Measurements from ENCODE around the gene BLVRB. TPM values are rescaled to one million over a fixed set of nuclear protein-coding genes. Genes with fewer than 3 reads are reported as not detected.

Gene BLVRB
- total and polyA plus RNA-seq, 4 donors: 132 to 1,243 (median 252) TPM

GRCh38 chr19:40416918-40417642, 48.5 kb downstream of the BLVRB start:
- no peaks in the 10 kb centered on the region for H3K27me3 ChIP-seq (ENCODE audit: control insufficient read depth in 4 of 4, insufficient read depth in 4 of 4, low read length in 3 of 4)
- no peaks in the 10 kb centered on the region for H3K36me3 ChIP-seq (ENCODE audit: control insufficient read depth in 4 of 4, insufficient read depth in 3 of 4, low read depth in 1 of 4, low read length in 3 of 4)
- peaks cover 0 to 4% (median 1%) of the 10 kb centered on the region in 4 donors for H3K4me1 ChIP-seq (ENCODE audit: control insufficient read depth in 4 of 4, insufficient read depth in 4 of 4, low read length in 3 of 4)
- H3K27ac ChIP-seq (ENCODE audit: low read depth in 1 of 2, low read length in 2 of 2): peak overlapping the region; percentile 52 to 74
- peak overlapping the region in 1 of 2 donors; percentile 6 for H3K9ac ChIP-seq (ENCODE audit: low read depth in 1 of 2, low read length in 2 of 2)
- H3K4me3 ChIP-seq (ENCODE audit: low read depth in 1 of 3, low read length in 3 of 3): no peak overlapping the region
- DNase-seq (ENCODE audit: low spot score): no peak
- 64% methylated on average over 16 of the region's 16 CpGs for WGBS
- no peaks in the 10 kb centered on the region for H3K9me3 ChIP-seq (ENCODE audit: control insufficient read depth in 4 of 4, low read length in 3 of 4)
- TF ChIP-seq GABPA (IDR thresholded peaks at IDR 0.05 in 1 of 2, conservative IDR thresholded peaks at IDR 0.05 in 1 of 2) (no peak), RAD21 (IDR thresholded peaks at IDR 0.05) (peak in 1 of 2 donors; percentile 10), FOXA2 (IDR thresholded peaks at IDR 0.05) (no peak), EGR1 (IDR thresholded peaks at IDR 0.05; ENCODE audit: low read depth in 2 of 2) (no peak), REST (IDR thresholded peaks at IDR 0.05) (no peak), ZBTB33 (IDR thresholded peaks at IDR 0.05) (no peak), YY1 (IDR thresholded peaks at IDR 0.05) (no peak), CTCF (IDR thresholded peaks at IDR 0.05; ENCODE audit: low read depth, low read length, missing input control) (no peak), RXRA (IDR thresholded peaks at IDR 0.05) (no peak), ATF3 (IDR thresholded peaks at IDR 0.05) (no peak), SP1 (IDR thresholded peaks at IDR 0.05) (peak; percentile 46), NR2F2 (IDR thresholded peaks at IDR 0.05) (peak; percentile 28), MAX (IDR thresholded peaks at IDR 0.05) (no peak), TAF1 (conservative IDR thresholded peaks at IDR 0.05) (no peak), FOXA1 (IDR thresholded peaks at IDR 0.05) (no peak), JUND (IDR thresholded peaks at IDR 0.05) (no peak), HNF4A (conservative IDR thresholded peaks at IDR 0.05) (no peak), HNF4G (IDR thresholded peaks at IDR 0.05) (no peak)

Data from liver (tissue), 9 donors.